Middle frontal gyrus (tissue), 1 donor: ENCODE results near the gene LDHA.
"Not testable (repeated sequence)": the region's sequence is repeated elsewhere in the genome, so short reads cannot be mapped to it uniquely, and the experiment has no call there.

Experiments
- DNase-seq: peaks from one replicate; pipeline ENCODE4 v3.0.0-alpha.2; 2015; ENCODE audit warnings: low spot score; ENCODE audit errors: extremely low spot score

LDHA gene

GRCh38 chr11:18393581-18394274 lies 635 bp upstream of the LDHA start:
- DNase-seq: no peak

DNA sequence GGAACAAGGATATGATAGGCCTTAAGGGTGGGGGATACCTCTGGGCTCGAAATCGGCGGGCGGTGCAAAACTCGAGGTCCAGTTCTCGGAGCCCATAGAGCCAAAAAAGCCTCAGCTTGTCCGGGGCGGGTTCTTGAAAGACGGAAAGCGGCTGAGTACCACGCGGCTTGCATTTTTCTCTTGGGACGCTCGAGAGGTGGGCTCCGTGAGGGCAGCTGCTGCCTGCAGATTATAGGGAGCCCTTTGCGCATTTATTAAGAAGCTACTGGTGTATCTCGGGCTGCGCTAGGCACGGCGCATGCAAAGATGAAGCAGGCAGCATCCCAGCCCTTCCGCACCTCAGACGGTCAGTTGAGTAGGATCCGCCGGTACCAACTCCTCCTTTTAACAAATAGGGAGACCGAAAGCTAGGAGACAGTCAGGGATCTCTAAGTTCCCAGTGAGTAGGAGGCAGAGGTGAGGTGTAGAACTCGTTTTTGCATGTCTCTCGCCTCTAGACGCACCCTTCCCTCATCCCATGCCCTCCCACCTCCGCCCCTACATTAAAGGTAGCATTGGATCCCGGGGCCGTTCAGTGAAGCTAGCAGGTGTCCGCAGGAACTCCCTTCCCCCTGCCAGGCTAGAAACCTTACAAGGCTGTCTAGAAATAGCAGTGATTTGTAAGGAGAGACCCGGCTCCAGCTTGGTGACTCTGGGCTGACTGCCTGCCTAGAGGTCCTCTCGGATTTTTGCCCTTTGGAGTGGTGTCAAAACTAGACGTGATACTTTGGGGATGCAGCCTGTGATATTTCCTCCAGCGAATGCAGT lies 768 bp downstream of the LDHA start:
- DNase-seq: no peak

GRCh38 chr11:18395735-18396504 lies 1.6 kb downstream of the LDHA start:
- DNase-seq: peak; percentile 96

GRCh38 chr11:18397921-18398320 lies 3.6 kb downstream of the LDHA start:
- no peak for DNase-seq

DNA sequence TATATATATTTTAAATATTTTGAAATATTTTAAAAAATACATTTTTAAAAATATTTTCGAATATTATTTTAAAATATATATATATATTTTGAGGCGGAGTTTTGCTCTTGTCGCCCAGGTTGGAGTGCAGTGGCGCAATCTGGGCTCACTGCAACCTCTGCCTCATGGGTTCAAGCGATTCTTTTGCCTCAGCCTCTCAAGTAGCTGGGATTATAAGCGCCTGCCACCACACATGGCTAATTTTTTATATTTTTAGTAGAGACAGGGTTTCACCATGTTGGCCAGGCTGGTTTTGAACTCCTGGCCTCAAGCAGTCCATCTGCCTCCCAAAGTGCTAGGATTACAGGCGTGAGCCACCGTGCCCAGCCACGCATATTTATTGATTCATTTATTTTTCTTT lies 6.7 kb downstream of the LDHA start:
- not testable (repeated sequence) for DNase-seq

DNA sequence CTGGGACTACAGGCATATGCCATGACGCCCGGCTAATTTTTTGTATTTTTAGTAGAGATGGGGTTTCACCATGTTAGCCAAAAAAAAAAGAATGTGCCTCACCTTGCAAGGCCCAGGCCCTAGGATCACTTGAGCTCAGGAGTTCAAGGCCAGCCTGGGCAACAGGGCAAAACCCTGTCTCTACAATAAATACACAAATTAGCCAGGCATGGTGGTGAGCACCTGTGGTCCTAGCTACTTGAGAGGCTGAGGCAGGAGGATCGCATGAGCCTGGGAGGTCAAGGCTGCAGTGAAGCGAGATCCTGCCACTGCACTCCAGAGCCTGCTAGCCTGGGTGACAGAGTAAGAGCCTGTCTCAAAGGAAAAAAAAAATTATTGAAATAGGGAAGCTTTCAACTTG lies 9.7 kb downstream of the LDHA start:
- DNase-seq: no peak

DNA sequence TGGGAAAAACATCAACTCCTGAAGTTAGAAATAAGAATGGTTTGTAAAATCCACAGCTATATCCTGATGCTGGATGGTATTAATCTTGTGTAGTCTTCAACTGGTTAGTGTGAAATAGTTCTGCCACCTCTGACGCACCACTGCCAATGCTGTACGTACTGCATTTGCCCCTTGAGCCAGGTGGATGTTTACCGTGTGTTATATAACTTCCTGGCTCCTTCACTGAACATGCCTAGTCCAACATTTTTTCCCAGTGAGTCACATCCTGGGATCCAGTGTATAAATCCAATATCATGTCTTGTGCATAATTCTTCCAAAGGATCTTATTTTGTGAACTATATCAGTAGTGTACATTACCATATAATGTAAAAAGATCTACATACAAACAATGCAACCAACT lies 13.0 kb downstream of the LDHA start:
- not testable (repeated sequence) for DNase-seq

DNA sequence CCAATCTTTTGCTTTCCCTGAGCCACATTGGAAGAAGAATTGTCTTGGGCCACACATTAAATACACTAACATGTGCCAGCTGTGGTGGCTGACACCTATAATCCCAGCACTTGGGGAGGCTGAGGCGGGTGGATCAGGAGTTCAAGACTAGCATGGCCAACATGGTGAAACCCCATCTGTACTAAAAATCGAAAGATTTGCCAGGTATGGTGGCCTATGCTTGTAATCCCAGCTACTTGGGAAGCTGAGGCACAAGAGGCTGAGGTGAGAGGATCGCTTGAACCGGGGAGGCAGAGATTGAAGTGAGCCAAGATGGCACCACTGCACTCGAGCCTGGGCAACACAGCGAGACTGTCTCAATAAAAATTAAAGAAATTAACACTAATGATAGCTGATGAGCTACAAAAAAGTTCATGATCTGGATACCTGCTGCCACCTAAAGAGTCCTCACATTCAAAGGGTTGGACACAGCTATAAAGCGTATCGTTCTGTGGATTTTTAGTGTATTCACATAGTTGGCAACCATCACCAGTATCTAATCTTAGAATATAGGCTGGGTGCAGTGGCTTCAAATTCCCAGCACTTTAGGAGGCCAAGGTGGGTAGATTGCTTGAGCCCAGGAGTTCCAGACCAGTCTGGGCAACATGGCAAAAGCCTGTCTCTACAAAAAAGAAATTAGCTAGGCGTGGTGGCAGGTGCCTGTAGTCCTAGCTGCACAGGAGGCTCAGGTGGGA lies 14.4 kb downstream of the LDHA start:
- no peak for DNase-seq

- no peak for DNase-seq
Observed at GRCh38 chr11:18416459-18416858, 22.1 kb downstream of the LDHA start.

- DNase-seq: no peak
Observed at GRCh38 chr11:18419040-18419439, 24.7 kb downstream of the LDHA start.

GRCh38 chr11:18420067-18420466 lies 25.7 kb downstream of the LDHA start:
- DNase-seq: no peak

GRCh38 chr11:18427240-18427639 lies 32.9 kb downstream of the LDHA start:
- no peak for DNase-seq

DNA sequence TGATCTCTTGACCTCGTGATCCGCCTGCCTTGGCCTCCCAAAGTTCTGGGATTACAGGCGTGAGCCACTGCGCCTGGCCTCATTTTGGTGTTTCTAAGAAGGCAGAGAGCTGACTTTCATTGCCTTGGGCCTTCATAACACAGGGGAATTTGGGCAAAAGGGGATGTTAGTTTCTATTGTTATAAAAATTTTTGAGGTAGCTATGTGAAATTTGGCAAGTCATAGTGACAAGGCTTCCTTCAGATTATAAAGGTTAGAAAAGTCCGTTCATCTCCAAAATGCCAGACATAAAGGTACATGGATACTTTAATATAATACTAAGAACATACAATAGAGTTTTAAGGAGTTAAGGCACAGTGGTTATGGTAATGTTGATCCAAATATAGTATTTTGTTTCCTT lies 35.0 kb downstream of the LDHA start:
- DNase-seq: no peak

DNA sequence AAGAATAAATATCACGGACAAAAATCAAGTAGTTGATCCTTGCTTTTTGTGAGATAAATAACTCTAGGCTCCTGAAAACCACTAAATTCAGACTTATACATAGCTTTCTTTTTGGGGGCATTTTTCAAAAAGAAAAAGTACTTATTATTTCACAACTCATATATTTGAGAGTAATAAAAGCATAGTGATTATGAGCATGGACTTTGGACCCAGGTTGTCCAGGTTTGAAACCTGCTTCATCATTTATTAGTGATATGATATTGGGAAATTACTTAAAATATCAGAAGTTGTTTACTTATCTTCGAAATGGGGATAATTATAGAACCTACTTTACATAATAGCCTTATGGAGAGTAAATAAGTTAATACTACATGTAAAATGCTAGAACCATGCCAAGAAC lies 44.3 kb downstream of the LDHA start:
- DNase-seq: no peak

- DNase-seq: no peak
Observed at GRCh38 chr11:18449251-18449650, 54.9 kb downstream of the LDHA start.

DNA sequence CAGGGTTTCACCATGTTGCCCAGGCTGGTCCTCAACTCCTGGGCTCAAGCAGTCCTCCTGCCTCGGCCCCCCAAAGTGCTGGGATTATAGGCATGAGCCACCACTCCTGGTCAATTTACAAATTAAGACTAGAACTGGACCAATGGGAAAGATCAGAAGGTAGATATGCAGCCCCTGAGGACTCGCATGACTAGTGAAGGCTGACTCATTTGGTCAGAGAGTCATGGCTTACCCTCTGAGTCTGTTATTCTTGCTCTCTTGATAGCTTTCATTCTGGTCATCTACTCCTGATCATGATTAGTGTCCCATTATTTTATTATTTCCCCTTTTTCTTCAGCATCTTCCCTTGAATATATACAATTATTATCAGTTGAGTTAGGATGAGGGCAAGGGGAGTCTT lies 58.6 kb downstream of the LDHA start:
- no peak for DNase-seq

GRCh38 chr11:18455686-18456372 lies 61.5 kb downstream of the LDHA start, which contains the start of gene LDHAL6A:
TSS of gene LDHAL6A (plus strand) at chr11:18455856. CDS start at chr11:18456681, 825 bp downstream.
- DNase-seq: no peak

- no peak for DNase-seq
Observed at GRCh38 chr11:18457450-18457849, 63.1 kb downstream of the LDHA start.
